HG03097 (cell line): ENCODE measurements around the gene GALP.
"Not testable (repeated sequence)": the region's sequence is repeated elsewhere in the genome, so short reads cannot be mapped to it uniquely, and the experiment has no call there.

Source experiments
- ATAC-seq: cut with Tn5 transposase; IDR thresholded peaks from one replicate; pipeline ENCODE4 v1.9.1; 2021; ENCODE audit not compliant: unreplicated experiment, low FRiP score

GALP gene

DNA sequence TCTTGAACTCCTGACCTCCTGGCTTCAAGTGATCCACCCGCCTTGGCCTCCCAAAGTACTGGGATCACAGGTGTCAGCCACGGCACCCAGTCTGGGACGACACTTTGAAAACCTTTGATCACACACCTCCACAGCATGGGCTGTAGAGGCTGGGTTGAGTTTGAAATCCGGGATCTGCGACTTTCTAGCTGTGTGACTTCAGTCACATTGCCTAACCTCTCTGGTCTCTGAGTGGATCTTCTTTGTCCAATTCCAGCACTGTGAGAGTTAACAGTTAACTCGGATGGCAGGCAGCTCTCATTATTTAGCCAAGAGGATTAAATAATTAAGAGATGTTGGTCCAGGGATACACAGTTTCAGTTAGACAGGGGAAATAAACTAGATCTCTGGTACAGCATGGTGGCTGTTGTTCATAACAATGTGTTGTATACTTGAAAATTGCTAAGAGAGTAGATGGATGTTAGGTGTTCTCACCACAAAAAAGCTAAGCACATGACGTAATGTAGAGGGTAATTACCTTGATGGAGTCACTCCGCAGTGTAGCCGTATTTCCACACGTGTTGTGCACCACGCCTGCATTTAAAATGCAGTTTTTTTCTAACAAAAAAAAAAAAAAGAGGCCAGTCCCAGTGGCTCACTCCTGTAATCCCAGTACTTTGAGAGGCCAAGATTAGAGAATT, 1.9 kb downstream of the GALP start:
- no peak for ATAC-seq

DNA sequence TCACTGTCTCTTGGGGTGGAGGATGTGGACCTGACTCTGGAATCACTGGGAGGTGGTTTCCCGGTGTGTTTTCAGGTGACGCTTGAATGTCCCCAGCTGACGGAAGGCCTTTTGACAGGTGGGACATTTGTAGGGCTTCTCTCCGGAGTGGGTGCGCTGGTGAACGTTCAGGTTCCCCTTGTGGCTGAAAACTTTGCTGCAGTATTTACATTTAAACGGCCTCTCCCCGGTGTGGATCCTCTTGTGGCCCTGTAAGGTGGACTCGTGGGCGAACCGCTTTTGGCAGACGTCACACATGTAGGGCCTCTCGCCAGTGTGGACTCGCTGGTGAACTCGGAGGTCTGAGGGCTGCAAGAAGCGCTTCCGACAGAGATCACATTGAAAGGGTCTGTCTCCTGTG, 14.0 kb downstream of the GALP start:
- ATAC-seq: no peak

DNA sequence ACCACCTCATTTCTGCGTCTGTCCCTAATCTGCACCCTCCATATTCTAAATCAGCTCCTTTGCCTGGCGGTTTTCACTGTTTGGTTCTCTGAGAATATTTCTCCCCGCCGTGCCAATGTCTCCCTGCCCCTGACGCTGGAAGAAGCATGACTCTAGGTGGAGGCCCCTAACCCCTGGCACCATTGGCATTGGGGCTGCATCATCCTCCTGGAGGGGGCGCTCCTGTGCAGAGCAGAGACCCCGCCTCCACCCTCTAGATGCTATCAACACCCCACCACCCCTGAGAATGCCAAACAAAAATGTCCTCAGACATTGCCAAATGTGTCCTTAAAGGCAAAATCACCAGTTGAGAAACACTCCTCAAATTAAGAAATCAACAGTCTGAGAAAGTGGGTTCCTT, 15.3 kb downstream of the GALP start:
- no peak for ATAC-seq

DNA sequence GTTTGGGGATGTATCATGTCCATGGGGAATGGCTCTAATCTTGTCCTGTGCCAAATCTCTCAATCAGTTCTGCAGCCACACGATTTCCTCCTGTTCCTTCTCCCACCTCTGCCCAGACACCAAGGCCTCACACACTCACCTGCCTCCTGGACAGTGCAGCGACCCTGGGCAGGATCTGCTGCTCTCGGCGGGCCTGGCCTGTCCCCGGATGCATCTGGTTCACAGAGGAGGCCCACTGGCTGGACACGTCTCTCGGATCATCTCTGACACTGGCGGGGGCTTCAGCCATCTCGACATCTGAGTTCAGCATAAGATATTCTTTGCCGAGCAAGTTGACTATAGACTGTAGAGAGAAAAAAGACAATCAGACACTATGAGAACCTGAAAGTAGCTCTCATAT, 15.9 kb downstream of the GALP start:
- no peak for ATAC-seq

DNA sequence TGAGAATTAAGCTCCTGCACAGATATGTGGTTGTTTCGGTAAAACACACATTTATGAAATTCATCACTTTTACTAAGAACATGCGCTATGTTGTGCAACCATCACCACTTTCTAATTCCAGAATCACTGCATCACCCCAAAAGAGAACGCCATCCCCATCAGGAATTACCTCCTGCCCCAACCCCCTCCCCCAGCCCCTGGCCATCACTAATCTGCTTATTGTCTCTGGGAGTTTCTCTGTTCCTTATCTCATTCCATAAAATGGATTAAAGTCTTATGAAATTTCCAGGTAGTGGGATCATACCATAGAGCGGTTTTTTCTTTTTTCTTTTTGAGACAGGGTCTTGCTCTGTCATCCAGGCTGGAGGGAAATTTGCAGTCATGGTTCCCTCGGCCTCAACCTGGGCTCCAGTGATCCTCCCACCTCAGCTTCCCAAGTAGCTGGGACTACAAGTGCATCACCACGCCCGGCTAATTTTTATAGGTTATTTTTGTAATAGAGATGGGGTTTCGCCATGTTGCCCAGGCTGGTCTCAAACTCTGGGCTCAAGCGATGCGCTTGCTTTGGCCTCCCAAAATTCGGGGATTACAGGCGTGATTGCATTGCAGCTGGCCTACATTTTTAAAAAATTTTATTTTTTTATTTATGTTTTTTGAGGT, 18.3 kb downstream of the GALP start:
- no peak for ATAC-seq

DNA sequence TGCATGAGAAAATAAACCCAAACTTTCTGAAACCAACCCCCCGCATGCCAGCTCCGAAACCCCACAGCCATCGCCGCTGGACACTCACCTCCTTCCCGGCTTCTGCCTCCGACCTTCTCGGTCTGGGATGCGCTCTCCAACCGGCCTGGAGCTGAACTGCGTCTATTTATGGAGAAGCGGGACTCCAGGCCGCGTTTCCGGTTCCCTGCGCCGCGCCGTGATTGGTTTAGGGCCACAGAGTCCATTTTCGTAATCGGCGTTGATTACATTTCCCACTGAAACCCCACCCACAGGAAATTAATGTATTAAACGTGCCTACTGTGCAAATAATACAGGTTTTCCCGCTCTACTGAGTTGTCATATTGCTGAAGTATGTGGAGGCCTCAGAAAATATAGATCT, 21.8 kb downstream of the GALP start, which contains the start of gene ZSCAN5B:
Gene ZSCAN5B, minus strand, starts transcription at position 138 of the 400 bp plus-strand sequence. CDS start 4,731 bp downstream, outside the sequence.
- not testable (repeated sequence) for ATAC-seq

DNA sequence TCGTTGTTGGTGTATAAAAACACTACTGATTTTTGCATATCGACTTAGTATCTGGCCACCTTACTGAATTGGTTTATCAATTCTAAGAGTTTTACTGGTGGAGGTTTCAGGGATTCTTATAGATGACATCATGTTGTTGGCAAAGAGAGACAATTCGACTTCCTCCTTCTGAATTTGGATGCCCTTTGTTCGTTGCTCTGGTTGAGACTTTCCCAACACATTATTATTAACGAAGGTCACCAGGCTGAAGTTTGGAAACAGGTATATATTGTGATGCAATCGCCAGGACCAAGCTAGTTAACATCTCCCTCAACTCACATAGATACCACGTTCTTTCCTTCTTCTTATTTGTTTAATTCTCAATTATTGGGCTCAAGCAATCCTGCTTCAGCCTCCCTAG, 23.9 kb downstream of the GALP start:
- ATAC-seq: no peak

DNA sequence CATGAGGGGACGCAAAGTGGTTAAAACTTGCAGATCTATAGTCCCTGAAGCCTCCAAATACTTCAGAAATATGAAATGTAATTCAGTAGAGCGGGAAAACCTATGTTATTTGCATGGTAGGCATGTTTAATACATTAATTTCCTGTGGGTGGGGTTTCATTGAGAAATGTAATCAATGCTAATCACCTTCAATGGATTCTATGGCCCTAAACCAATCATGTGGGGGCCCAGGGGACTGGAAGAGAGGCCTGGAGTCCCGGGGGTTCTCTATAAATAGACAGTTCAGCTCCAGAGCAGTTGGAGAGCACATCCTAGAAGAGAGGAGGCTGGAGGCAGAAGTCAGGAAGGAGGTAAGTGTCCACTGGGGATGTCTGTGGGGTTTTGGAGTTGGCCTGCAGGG, 26.2 kb downstream of the GALP start, which contains the start of gene ZSCAN5C:
Gene ZSCAN5C, plus strand, starts transcription at position 301 of the 400 bp plus-strand sequence. CDS start 3,641 bp downstream, outside the sequence.
- no peak for ATAC-seq

DNA sequence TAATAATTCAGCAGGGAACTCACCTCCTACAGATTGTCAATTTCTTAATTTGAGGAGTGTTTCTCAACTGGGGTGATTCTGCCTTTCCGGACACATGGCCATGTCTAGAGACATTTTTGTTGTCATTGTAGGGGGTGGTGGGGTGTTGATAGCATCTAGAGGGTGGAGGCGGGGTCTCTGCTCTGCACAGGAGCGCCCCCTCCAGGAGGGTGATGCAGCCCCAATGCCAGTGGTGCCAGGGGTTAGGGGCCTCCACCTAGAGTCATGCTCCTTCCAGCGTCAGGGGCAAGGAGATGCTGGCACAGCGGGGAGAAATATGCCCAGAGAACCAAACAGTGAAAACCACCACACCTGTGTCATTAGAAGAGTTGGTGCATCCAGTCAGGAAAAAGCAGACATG, 31.8 kb downstream of the GALP start:
- ATAC-seq: not testable (repeated sequence)

DNA sequence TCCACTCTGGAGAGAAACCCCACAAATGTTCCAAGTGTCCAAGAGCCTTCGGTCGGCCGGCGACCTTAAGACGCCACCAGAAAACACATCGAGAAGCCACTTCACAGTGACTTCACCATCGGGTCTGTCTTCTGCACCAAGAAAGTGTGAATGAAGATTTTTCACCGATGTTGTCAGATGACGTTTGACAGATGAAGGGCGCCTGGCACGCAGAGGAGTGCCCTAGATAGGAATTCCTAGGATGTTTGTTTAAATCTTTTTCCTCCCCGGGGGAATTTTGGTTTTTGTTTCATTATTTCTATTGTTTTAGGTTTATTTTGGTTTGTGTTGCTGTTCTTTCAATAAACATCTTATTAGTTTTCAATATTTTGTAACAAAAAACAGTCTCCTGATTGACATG, 33.3 kb downstream of the GALP start:
- no peak for ATAC-seq

DNA sequence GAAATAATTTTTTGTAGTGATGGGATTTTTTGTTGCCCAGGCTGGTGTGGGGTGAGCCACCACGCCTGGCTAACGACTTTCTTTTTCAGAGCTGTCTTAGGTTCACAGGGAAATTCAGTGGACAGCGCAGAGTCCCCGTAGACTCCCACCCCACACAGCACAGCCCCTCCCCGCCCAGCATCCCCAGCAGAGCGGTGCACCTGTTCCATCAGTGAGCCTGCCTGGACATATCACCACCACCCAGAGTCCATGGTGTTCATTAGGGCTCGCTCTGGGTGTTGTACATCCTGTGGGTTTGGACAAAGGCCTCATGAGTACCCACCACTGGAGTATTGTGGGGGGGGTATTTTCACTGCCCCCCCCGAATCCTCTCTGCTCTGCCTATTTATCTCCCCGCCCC, 34.2 kb downstream of the GALP start:
- ATAC-seq: not testable (repeated sequence)

DNA sequence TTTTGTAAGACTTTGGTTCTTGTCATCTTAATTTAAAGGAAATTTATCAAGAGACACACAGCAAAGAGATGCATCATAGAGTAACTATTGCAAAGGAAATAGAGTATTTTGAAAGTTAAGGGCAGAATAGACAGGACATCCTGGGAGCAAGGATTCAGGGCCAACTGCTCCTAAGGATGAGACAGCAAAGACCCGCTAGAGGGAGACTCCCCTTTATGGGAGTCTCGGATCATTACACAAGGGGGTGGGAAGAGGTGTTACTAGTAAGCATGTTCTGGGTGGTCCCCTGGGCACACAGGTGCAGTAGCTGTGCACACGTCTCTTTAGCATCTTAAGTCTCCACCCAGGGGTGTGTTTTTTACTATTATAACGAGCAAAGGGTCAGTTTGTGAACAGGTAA, 35.9 kb downstream of the GALP start:
- ATAC-seq: no peak

DNA sequence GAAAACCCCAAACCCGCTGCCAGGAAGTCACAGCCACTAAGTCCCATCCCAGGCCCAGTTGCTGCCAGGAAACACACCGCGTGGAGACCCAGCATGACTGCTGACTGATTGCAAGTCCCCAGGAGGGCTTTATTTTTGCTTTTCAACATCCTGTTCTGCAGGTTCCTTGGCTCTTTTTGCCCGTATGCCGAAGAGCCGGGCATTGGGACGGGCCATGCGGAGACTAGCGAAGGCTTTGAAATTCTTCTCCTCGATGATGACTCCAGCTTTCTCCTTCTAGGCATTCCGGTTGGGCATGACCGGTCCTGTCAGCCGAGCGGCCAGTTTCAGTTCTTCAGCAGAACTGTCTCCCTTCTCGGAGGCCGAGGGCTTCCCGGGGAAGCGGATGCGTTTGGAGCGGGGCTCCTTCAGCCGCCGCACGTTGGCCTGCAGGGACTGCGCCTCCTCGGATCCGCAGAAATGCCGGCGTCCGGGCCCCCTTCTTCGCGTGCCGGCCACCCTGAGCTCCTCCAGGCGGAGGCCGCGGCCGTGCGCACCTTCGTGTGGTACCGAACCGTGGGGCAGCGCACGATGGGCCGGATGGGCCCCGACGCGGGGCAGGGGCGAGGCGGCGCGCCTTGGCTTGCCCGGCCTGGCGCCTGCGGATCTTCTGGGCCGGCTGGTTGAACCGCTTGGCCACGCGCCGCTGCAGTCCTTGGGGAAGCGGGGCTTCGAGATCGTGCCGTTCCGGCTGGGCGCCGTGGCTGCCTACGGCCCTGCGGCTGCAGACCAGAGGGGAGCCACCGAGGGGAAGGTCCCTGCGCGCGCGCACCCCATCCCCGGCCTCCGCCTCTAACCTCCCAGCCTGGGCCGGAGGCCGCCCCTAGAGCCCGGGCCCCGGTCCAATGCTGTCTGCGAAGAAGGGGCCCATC, 41.5 kb downstream of the GALP start:
- ATAC-seq: no peak

DNA sequence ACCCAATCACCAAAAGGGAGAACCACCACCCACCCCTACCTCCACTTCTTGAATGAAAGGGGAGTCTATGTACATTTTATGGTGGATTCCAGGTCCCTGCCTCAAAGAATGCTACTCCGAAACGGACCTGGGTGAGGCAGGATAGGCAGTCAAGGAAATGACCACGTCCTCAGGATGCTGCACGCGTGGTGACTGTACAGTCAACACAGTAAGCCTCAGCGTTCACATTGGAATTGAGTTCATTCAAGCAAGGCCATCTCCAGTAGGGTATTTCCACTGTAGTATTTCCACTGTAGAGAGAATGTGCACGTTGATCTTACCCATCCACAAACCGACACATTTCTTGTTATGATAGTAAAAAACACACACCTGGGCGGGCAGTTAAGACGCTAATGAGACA, 43.2 kb downstream of the GALP start:
- no peak for ATAC-seq

DNA sequence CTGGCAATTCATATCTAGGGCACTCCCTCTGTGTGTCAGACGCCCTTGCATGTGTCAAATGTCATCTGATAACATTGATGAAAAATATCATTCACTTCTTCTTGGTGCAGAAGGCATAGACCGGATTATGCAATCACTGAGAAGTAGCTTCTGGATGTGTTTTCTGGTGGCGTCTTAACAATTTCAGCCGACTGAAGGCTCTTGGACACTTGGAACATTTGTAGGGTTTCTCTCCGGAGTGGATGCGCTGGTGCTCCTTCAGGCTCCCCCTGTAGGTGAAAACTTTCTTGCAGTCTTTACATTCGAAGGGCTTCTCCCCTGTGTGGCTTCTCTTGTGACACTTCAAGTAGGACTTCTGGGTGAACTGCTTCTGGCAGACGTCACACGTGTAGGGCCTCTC, 45.6 kb downstream of the GALP start:
- not testable (repeated sequence) for ATAC-seq

DNA sequence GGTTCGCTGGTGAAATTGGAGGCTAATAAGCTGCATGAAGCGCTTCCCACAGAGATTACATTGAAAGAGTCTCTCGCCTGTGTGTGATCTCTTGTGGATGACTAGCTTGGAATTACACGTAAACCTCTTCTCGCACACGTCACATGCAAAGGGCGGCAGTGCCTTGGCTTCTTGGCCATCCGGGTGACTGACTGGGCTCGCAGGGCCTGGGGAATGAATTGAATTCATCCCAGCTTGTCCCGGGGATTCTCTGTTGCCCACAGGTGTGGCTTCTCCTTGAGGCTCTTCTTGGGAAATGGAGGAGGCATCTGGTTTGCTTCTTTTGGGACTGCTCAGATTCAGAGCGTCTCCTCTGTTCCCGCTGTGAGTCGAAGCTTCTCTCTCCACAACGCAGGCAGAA, 46.0 kb downstream of the GALP start:
- ATAC-seq: no peak

DNA sequence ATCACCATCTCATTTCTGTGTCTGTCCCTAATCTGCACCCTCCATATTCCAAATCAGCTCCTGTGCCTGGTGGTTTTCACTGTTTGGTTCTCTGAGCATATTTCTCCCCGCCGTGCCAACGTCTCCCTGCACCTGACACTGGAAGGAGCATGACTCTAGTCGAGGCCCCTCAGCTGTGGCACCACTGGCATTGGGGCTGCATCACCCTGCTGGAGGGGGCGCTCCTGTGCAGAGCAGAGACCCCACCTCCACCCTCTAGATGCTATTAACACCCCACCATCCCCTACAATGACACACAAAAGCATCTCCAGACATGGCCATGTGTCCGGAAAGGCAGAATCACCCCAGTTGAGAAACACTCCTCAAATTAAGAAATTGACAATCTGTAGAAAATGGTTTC, 47.1 kb downstream of the GALP start:
- no peak for ATAC-seq

DNA sequence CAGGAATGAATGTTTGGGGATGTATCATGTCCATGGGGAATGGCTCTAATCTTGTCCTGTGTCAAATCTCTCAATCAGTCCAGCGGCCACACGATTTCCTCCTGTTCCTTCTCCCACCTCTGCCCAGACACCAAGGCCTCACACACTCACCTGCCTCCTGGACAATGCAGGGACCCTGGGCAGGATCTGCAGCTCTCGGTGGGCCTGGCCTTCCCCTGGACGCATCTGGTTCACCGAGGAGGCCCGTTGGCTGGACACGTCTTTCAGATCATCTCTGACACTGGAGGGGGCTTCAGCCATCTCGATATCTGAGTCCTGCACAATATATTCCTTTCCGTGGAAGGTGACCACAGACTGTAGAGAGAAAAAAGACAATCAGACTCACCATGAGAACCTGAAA, 47.7 kb downstream of the GALP start:
- ATAC-seq: no peak
